Measurements from ENCODE around the gene CNKSR3. TPM values are rescaled to one million over a fixed set of nuclear protein-coding genes. Genes with fewer than 3 reads are reported as not detected.

The CNKSR3 gene
- total RNA-seq, 1 donor, result 11.7 TPM

DNA sequence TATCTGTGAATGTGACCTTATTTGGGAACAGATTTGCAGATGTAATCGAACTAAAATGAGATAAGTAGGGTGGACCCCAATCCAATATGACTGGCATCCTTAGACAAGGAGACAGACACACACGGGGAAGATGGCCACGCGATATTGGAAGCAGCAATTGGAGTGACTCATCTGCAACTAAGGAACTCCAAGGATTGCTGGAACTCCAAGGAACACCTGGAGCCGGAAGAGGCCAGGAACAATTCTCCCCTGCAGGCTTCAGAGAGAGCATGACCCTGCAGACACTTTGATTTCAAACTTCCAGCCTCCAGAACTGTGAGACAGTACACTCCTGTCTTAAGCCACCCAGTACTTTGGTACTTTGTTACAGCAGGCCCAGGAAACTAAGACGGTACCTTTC lies 19.5 kb upstream of the CNKSR3 start:
- DNase-seq (ENCODE audit: low read depth), result no peak

DNA sequence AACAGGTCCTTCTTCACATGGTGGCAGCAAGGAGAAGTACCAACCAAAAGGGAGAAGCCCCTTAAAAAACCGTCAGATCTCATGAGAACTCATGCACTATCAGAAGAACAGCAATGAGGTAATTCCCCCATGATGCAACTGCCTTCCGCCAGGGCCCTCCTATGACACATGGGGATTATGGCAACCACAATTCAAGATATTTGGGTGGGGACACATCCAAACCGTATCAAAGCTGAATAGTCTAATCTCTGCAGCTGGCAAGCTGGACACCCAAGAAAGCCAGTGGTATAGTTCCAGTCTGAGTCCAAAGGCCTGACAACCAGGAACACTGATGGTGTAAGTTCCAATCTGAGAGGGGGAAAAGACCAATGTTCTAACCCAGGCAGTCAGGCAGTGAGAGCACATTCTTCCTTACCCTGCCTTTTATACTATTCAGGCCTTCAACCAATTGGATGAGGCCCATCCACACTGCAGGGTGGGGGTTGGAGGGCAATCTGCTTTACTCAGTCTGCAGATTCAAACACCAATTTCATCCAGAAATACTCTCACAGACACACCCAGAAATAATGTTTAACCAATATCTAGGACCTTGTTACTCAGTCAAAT lies 17.9 kb upstream of the CNKSR3 start:
- TF ChIP-seq, protein P1, sequence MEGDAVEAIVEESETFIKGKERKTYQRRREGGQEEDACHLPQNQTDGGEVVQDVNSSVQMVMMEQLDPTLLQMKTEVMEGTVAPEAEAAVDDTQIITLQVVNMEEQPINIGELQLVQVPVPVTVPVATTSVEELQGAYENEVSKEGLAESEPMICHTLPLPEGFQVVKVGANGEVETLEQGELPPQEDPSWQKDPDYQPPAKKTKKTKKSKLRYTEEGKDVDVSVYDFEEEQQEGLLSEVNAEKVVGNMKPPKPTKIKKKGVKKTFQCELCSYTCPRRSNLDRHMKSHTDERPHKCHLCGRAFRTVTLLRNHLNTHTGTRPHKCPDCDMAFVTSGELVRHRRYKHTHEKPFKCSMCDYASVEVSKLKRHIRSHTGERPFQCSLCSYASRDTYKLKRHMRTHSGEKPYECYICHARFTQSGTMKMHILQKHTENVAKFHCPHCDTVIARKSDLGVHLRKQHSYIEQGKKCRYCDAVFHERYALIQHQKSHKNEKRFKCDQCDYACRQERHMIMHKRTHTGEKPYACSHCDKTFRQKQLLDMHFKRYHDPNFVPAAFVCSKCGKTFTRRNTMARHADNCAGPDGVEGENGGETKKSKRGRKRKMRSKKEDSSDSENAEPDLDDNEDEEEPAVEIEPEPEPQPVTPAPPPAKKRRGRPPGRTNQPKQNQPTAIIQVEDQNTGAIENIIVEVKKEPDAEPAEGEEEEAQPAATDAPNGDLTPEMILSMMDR (IDR thresholded peaks at IDR 0.05; ENCODE audit: insufficient read depth, low read length), result no peak
- DNase-seq (ENCODE audit: low read depth), result no peak
- H3K4me3 ChIP-seq (ENCODE audit: low read depth, low read length), result no peak overlapping the region

More for the DNA sequence above, 19.5 kb upstream of the CNKSR3 start:
- no peak overlapping the region for H3K4me3 ChIP-seq (ENCODE audit: low read depth, low read length)
- TF ChIP-seq, protein P1 (IDR thresholded peaks at IDR 0.05; ENCODE audit: insufficient read depth, low read length), result no peak

DNA sequence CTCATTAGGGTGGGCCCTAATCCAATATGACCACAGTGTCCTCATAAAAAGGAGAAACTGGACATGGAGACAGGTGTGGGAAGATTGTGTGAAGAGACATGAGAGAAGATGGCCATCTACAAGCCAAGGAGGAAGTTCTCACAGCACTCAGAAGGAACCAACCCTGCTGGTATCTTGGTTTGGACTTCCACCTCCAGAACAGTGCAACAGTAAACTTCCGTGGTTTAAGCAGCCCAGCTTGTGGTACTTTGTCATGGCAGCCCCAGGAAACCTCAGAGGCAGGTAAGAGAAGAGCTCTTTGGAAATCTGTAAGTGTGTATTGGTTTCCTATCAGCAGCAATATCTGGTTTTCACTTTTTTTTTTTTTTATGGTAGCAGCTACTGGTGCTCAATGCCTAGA lies 16.5 kb upstream of the CNKSR3 start:
- H3K4me3 ChIP-seq (ENCODE audit: low read depth, low read length), result no peak overlapping the region
- no peak for DNase-seq (ENCODE audit: low read depth)
- TF ChIP-seq, protein P1 (IDR thresholded peaks at IDR 0.05; ENCODE audit: insufficient read depth, low read length), result no peak

DNA sequence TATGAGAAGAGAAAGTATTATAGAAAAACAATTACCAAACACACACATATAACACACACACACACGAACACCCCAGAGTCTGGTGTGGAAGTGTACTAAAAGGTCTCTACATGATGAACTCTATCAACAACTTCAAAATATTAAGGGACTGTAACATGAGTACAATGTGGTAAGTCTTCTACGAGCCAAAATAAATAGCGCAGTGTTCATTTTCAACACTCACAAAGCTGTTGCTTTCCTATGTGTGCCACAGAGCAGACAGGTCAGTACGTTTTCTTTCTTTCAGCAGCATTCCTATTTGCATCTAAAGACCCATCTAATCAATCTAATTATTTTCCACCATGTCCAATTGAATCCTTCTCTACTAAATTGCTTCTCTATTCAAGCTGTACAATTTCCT lies 12.1 kb upstream of the CNKSR3 start:
- H3K4me3 ChIP-seq (ENCODE audit: low read depth, low read length), result no peak overlapping the region
- DNase-seq (ENCODE audit: low read depth), result no peak
- TF ChIP-seq, protein P1 (IDR thresholded peaks at IDR 0.05; ENCODE audit: insufficient read depth, low read length), result no peak

DNA sequence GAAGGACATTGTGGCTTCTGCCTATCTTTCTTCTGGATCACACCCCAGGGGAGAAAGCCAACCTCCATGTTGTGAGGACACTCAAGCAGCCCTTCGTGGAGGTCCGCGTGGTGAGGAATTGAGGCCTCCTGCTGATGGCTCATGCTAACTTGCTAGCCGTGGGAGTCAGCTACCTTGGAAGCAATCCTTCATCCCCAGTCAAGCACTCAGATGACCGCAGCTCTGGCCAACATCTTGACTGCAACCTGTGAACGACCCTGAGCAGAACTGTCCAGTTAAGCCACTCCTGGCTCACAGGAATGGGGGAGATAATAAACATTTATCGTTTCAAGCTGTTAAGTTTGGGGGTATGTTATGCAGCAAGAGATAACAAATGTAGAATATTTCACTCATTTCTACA lies 10.9 kb upstream of the CNKSR3 start:
- DNase-seq (ENCODE audit: low read depth), result no peak
- H3K4me3 ChIP-seq (ENCODE audit: low read depth, low read length), result no peak overlapping the region
- TF ChIP-seq, protein P1 (IDR thresholded peaks at IDR 0.05; ENCODE audit: insufficient read depth, low read length), result no peak

DNA sequence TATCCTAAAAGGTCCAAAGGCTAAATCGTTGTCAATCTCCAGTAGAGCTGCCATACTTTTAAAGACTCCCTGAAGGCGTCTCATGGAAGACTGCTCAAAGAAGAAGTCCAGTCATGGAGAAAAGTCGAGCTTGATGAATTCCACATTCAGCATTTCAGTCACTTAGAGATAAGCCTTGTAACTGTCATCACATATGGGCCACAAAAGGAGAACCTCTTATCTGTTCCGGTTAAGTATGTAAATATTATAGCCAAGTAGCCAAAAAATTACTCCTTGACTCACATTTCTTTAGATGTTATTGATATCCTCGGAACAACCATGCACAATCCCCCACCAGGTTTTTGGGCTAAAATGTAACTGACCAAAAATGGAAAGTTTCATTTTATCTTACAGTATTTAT lies 9.8 kb upstream of the CNKSR3 start:
- H3K4me3 ChIP-seq (ENCODE audit: low read depth, low read length), result no peak overlapping the region
- DNase-seq (ENCODE audit: low read depth), result no peak
- TF ChIP-seq, protein P1 (IDR thresholded peaks at IDR 0.05; ENCODE audit: insufficient read depth, low read length), result no peak

DNA sequence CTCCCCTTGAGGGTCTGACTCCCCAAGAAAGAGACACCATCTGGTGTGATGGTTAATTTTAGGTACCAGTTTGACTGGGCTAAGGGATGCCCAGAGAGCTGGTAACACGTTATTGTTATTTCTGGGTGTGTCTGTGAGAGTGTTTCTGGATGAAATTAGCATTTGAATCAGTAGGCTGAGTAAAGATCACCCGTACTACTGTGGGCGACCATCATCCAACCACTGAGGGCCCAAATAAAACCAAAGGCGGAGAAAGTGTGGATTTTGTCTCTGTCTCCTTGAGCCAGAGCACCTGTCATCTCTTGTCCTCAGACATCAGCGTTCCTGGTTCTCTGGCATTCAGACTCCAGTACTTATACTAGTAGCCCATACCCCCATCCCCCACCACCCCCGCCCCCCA lies 7.9 kb upstream of the CNKSR3 start:
- TF ChIP-seq, protein P1 (IDR thresholded peaks at IDR 0.05; ENCODE audit: insufficient read depth, low read length), result no peak
- no peak for DNase-seq (ENCODE audit: low read depth)
- no peak overlapping the region for H3K4me3 ChIP-seq (ENCODE audit: low read depth, low read length)
